B cell (primary cell): ENCODE measurements around the gene C12orf56.

Experiments
- EZH2 ChIP-seq: IDR thresholded peaks from 2 replicates; pipeline ENCODE4 v1.6.1; 2012; ENCODE audit warnings: borderline replicate concordance, low read depth, mild to moderate bottlenecking, moderate library complexity, low read length; ENCODE audit not compliant: insufficient read depth, poor library complexity, severe bottlenecking
- TF ChIP-seq, protein P1 (sequence below): fragments of 200-600 bp; IDR thresholded peaks from one replicate; pipeline ENCODE4 v1.8.0; 2022; ENCODE audit warnings: antibody characterized with exemption, mild to moderate bottlenecking

DNA sequence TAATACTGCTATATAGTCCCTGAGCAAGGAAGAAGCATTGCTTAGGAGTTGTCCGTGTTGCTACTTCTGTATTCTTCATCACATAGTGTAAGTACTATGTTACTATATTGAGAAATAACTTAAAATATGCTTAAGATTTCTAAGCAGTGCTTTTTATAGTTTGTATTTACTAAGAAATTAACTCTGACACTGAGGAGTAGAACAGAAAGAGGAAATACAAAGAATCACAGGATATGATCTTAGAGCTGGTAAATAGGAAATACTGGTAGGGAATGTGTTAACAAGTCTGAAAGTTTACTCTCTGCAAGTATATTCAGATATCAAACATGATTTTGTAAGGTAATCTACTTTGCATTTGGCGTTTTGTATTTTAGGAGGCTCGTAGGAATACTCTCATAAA lies 29.1 kb upstream of the C12orf56 start:
- TF ChIP-seq, protein P1, sequence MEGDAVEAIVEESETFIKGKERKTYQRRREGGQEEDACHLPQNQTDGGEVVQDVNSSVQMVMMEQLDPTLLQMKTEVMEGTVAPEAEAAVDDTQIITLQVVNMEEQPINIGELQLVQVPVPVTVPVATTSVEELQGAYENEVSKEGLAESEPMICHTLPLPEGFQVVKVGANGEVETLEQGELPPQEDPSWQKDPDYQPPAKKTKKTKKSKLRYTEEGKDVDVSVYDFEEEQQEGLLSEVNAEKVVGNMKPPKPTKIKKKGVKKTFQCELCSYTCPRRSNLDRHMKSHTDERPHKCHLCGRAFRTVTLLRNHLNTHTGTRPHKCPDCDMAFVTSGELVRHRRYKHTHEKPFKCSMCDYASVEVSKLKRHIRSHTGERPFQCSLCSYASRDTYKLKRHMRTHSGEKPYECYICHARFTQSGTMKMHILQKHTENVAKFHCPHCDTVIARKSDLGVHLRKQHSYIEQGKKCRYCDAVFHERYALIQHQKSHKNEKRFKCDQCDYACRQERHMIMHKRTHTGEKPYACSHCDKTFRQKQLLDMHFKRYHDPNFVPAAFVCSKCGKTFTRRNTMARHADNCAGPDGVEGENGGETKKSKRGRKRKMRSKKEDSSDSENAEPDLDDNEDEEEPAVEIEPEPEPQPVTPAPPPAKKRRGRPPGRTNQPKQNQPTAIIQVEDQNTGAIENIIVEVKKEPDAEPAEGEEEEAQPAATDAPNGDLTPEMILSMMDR = no peak
- no peak for TF ChIP-seq EZH2
